Peyer's patch (tissue), 4 donors: ENCODE measurements around the gene NPSR1.

ENCODE experiments used
- POLR2A ChIP-seq, 2 donors: fragments of 450-650 bp; IDR thresholded peaks; one replicate each; pipeline ENCODE4 v1.5.1; 2017; ENCODE audit warnings: antibody characterized with exemption in 2 of 2, mild to moderate bottlenecking in 2 of 2, moderate library complexity in 2 of 2
- TF ChIP-seq, protein P1 (sequence below), 6 experiments: fragments of 450-650 bp in 4 of 6; fragments of 200-600 bp in 2 of 6; sonication (generic) in 1 of 6; IDR thresholded peaks; one replicate each; pipeline ENCODE4 v1.5.1; 2017 to 2019; ENCODE audit warnings: antibody characterized with exemption in 6 of 6, mild to moderate bottlenecking in 3 of 6, moderate library complexity in 1 of 6

DNA sequence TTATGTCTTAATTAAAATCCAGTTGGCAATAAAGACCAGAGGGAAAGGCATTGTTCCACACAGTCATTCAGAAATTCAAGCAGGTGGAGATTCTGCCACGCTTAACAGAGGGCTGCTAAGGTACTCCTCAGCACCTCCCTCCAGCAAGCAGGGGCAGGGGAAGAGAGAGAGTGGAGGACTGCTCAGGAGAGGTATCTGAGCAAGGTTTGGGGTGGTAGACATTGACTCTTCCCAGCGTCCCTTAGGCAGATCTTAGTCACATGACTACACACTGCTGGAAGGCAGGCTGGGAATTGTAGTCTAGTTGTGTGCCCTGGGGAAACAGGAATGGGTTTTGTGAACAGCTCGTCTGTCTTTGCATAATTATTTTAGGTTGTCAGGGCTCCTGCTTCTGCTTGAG lies 181.6 kb downstream of the NPSR1 start:
- no peak for TF ChIP-seq POLR2A (IDR thresholded peaks at IDR 0.05)
- TF ChIP-seq, protein P1, sequence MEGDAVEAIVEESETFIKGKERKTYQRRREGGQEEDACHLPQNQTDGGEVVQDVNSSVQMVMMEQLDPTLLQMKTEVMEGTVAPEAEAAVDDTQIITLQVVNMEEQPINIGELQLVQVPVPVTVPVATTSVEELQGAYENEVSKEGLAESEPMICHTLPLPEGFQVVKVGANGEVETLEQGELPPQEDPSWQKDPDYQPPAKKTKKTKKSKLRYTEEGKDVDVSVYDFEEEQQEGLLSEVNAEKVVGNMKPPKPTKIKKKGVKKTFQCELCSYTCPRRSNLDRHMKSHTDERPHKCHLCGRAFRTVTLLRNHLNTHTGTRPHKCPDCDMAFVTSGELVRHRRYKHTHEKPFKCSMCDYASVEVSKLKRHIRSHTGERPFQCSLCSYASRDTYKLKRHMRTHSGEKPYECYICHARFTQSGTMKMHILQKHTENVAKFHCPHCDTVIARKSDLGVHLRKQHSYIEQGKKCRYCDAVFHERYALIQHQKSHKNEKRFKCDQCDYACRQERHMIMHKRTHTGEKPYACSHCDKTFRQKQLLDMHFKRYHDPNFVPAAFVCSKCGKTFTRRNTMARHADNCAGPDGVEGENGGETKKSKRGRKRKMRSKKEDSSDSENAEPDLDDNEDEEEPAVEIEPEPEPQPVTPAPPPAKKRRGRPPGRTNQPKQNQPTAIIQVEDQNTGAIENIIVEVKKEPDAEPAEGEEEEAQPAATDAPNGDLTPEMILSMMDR (IDR thresholded peaks at IDR 0.05): no peak
